HepG2 (cell line): ENCODE data around the gene GUCY2D. TPM values are rescaled to one million over a fixed set of nuclear protein-coding genes. Genes with fewer than 3 reads are reported as not detected.

Source experiments
- ATAC-seq: fragments of 200-7000 bp; cut with Tn5 transposase; 3 replicates; pipeline ENCODE4 v1.9.1; 2020; ENCODE audit warnings: mild to moderate bottlenecking, moderate library complexity
- BruUV-seq: library from RNA; stranded (reverse); fragments of 400-500 nt; replicated peaks from 2 replicates; lab custom pipeline; 2021; lab: Mats Ljungman, UMichigan
- CTCF ChIA-PET: fragments of 300-600 bp; formaldehyde crosslinking; extraction: SDS; loops from one replicate; lab custom pipeline; 2021; ENCODE audit warnings: low total read pairs, inconsistent platforms, low intra/inter-chr PET ratio; lab: Yijun Ruan, JAX
- POLR2A ChIA-PET: fragments of 350-600 bp; sonication (Branson Sonifier 250); formaldehyde crosslinking; loops from one replicate; lab custom pipeline; 2020; ENCODE audit warnings: antibody characterized with exemption, inconsistent platforms; lab: Yijun Ruan, JAX
- DNase-seq: peaks from one replicate; pipeline ENCODE4 v3.0.0-alpha.2; 2015; ENCODE audit warnings: low spot score
- FAIRE-seq: peaks from 3 replicates; lab custom pipeline; 2011; peaks lifted over from hg19 to GRCh38; lab: Jason Lieb, UNC
- H2AFZ ChIP-seq: one replicate; pipeline ENCODE4 v1.6.1; 2011; ENCODE audit warnings: low read length, inconsistent platforms
- H3K27ac ChIP-seq: fragments of 300-600 bp; 3 replicates; pipeline ENCODE4 v1.8.0; 2011; ENCODE audit warnings: mixed run types, mild to moderate bottlenecking, mixed read lengths, low read length, inconsistent platforms; ENCODE audit not compliant: insufficient read depth; ENCODE audit errors: extremely low read length
- H3K27me3 ChIP-seq, 2 experiments: fragments of 200-600 bp in 1 of 2; 2 replicates in 1 of 2; 3 replicates in 1 of 2; pipeline versions ENCODE4 v1.6.0 to v1.8.0; 2011; ENCODE audit warnings: low read length in 2 of 2, mild to moderate bottlenecking in 2 of 2, moderate library complexity in 2 of 2, inconsistent platforms in 1 of 2; ENCODE audit not compliant: insufficient read depth in 2 of 2, control insufficient read depth in 1 of 2
- H3K36me3 ChIP-seq, 2 experiments: fragments of 200-600 bp in 1 of 2; replicated peaks in 1 of 2; 2 replicates in 1 of 2; 3 replicates in 1 of 2; pipeline versions ENCODE4 v1.5.1 to v1.8.0; 2011; ENCODE audit warnings: low read length in 2 of 2, inconsistent platforms in 1 of 2; ENCODE audit not compliant: insufficient read depth in 2 of 2, control insufficient read depth in 1 of 2
- H3K4me1 ChIP-seq: 2 replicates; pipeline ENCODE4 v1.5.1; 2012; ENCODE audit warnings: low read length, inconsistent platforms; ENCODE audit not compliant: insufficient read depth
- H3K4me2 ChIP-seq: 2 replicates; pipeline ENCODE4 v1.6.0; 2011; ENCODE audit warnings: low read depth, low read length, inconsistent platforms
- H3K4me3 ChIP-seq, 3 experiments: fragments of 200-600 bp in 1 of 3; sonication (generic), shearing (Covaris generic) in 1 of 3; replicated peaks in 1 of 3; 2 replicates each; pipeline ENCODE4 v1.5.1; 2011 to 2016; ENCODE audit warnings: low read length in 3 of 3, inconsistent platforms in 2 of 3, low read depth in 2 of 3, mild to moderate bottlenecking in 2 of 3, control low read depth in 1 of 3, mixed read lengths in 1 of 3; ENCODE audit not compliant: insufficient read depth in 1 of 3
- H3K79me2 ChIP-seq: one replicate; pipeline ENCODE4 v1.6.1; 2011; ENCODE audit warnings: low read length, inconsistent platforms; ENCODE audit not compliant: insufficient read depth
- H3K9ac ChIP-seq: 2 replicates; pipeline ENCODE4 v1.6.0; 2011; ENCODE audit warnings: mild to moderate bottlenecking, low read depth, low read length, inconsistent platforms; ENCODE audit not compliant: insufficient read depth
- H3K9me3 ChIP-seq: 2 replicates; pipeline ENCODE4 v1.5.1; 2012; ENCODE audit warnings: mild to moderate bottlenecking, low read length
- H4K20me1 ChIP-seq: 2 replicates; pipeline ENCODE4 v1.6.0; 2011; ENCODE audit warnings: inconsistent platforms, mild to moderate bottlenecking, low read length, moderate library complexity; ENCODE audit not compliant: insufficient read depth
- CAMTA2 ChIP-seq: sonication (generic); formaldehyde crosslinking; IDR thresholded peaks from 2 replicates; pipeline ENCODE4 v1.4.0; 2020; ENCODE audit warnings: mild to moderate bottlenecking, missing genetic modification reagents, borderline replicate concordance
- CTCF ChIP-seq: sonication (generic); formaldehyde crosslinking; IDR thresholded peaks from 2 replicates; pipeline ENCODE4 v1.5.0; 2020; ENCODE audit warnings: mild to moderate bottlenecking, missing genetic modification reagents, moderate library complexity
- MAZ ChIP-seq, 2 experiments: sonication (generic) in 1 of 2; formaldehyde crosslinking in 1 of 2; IDR thresholded peaks; 2 replicates each; pipeline versions ENCODE4 v1.5.0 to v1.6.1; 2012 to 2020; ENCODE audit warnings: low read depth in 2 of 2, mild to moderate bottlenecking in 2 of 2, borderline replicate concordance in 1 of 2, improper control_type of control experiment in 1 of 2, low read length in 1 of 2, missing genetic modification reagents in 1 of 2, moderate library complexity in 1 of 2
- NFYC ChIP-seq: IDR thresholded peaks from 2 replicates; pipeline ENCODE4 v1.6.1; 2016; ENCODE audit warnings: missing genetic modification reagents, missing compliant biosample characterization
- PRMT3 ChIP-seq: sonication (generic); formaldehyde crosslinking; IDR thresholded peaks from 2 replicates; pipeline ENCODE4 v1.8.1; 2022; ENCODE audit warnings: low read depth, mild to moderate bottlenecking, moderate library complexity, missing genetic modification reagents, borderline replicate concordance
- REPIN1 ChIP-seq: sonication (generic); formaldehyde crosslinking; IDR thresholded peaks from 2 replicates; pipeline ENCODE4 v1.8.0; 2022; ENCODE audit warnings: missing genetic modification reagents, low read depth, mild to moderate bottlenecking, borderline replicate concordance
- SAP130 ChIP-seq: IDR thresholded peaks from 2 replicates; pipeline ENCODE4 v1.6.1; 2016; ENCODE audit warnings: low read depth
- STAG1 ChIP-seq: sonication (generic); formaldehyde crosslinking; IDR thresholded peaks from 2 replicates; pipeline ENCODE4 v1.4.0; 2020; ENCODE audit warnings: missing genetic modification reagents
- ZFP82 ChIP-seq: sonication (generic); formaldehyde crosslinking; IDR thresholded peaks from 2 replicates; pipeline ENCODE4 v1.5.1; 2020; ENCODE audit warnings: mild to moderate bottlenecking, missing genetic modification reagents, borderline replicate concordance
- ZNF136 ChIP-seq: sonication (generic); formaldehyde crosslinking; IDR thresholded peaks from 2 replicates; pipeline ENCODE4 v1.8.1; 2022; ENCODE audit warnings: low read depth, mild to moderate bottlenecking, moderate library complexity, missing genetic modification reagents
- ZNF160 ChIP-seq: sonication (generic); formaldehyde crosslinking; IDR thresholded peaks from 2 replicates; pipeline ENCODE4 v1.8.0; 2022; ENCODE audit warnings: mild to moderate bottlenecking, inconsistent platforms, missing genetic modification reagents
- ZNF24 ChIP-seq: fragments of 450-650 bp; IDR thresholded peaks from 2 replicates; pipeline ENCODE4 v1.6.1; 2017; ENCODE audit warnings: antibody characterized with exemption, mild to moderate bottlenecking
- ZNF280D ChIP-seq: sonication (generic); formaldehyde crosslinking; IDR thresholded peaks from 2 replicates; pipeline ENCODE4 v1.5.1; 2020; ENCODE audit warnings: mild to moderate bottlenecking, missing genetic modification reagents
- ZNF30 ChIP-seq: sonication (generic); formaldehyde crosslinking; IDR thresholded peaks from 2 replicates; pipeline ENCODE4 v1.5.0; 2020; ENCODE audit warnings: mild to moderate bottlenecking, missing genetic modification reagents
- ZNF317 ChIP-seq: sonication (generic); formaldehyde crosslinking; IDR thresholded peaks from 2 replicates; pipeline ENCODE4 v1.5.0; 2020; ENCODE audit warnings: mild to moderate bottlenecking, missing genetic modification reagents
- ZNF543 ChIP-seq: sonication (generic); formaldehyde crosslinking; IDR thresholded peaks from 2 replicates; pipeline ENCODE4 v1.4.0; 2020; ENCODE audit warnings: mild to moderate bottlenecking, missing genetic modification reagents
- ZNF704 ChIP-seq: sonication (generic); formaldehyde crosslinking; IDR thresholded peaks from 2 replicates; pipeline ENCODE4 v1.8.1; 2023; ENCODE audit warnings: mild to moderate bottlenecking, inconsistent platforms, moderate library complexity, missing genetic modification reagents, borderline replicate concordance
- WGBS: methylation state at CpG from one replicate; pipeline ENCODE4 v1.1.6; 2017; ENCODE audit warnings: low lambda C conversion rate; 5-methylcytosine and 5-hydroxymethylcytosine counted together
- in situ Hi-C: cut with HindIII; loops from 2 replicates; pipeline ENCODE4 v1.10.0; 2017; ENCODE audit warnings: low pct_unique_long_range_greater_than_20kb; ENCODE audit not compliant: extremely low pct_ligation_motif_present
- intact Hi-C: fragments of 100-400 bp; cut with micrococcal nuclease; formaldehyde crosslinking; loops from one replicate; pipeline ENCODE4 v1.10.0; 2022; ENCODE audit not compliant: unreplicated experiment
- polyA plus RNA-seq, 8 experiments: library from polyadenylated mRNA; depleted of rRNA in 3 of 8; stranded (reverse) in 7 of 8; unstranded in 1 of 8; fragments of >200 nt; fragmentation: Illumina TruSeq in 4 of 8; extraction: Trizol in 4 of 8; gene quantifications; 2 replicates each; pipeline versions ENCODE4 v1.2.1 to v1.2.3, GENCODE V29; 2011 to 2016; ENCODE audit warnings: low read depth in 4 of 8, missing spikeins in 1 of 8, mixed read lengths in 1 of 8; ENCODE audit not compliant: insufficient read depth in 1 of 8
- total RNA-seq, 5 experiments: library from RNA; depleted of rRNA; stranded (reverse); fragments of >200 nt; fragmentation: Illumina TruSeq; extraction: Trizol; gene quantifications; 2 replicates each; pipeline ENCODE4 v1.2.3, GENCODE V29; 2016; ENCODE audit warnings: low read depth in 1 of 5

Gene GUCY2D
- total and polyA plus RNA-seq, 2 of the 13 experiments (the other 11 are each of a cell fraction or from before 2014, with no cell fraction given): not detected

GRCh38 chr17:8057691-8058114 is 55.3 kb downstream of the GUCY2D start:
- DNase-seq: peak; percentile 75
- in situ Hi-C loops: no loop called here
- POLR2A ChIA-PET: interaction anchor here (1.7 to 2.2 kb wide), 3 partner anchors 125 to 221 kb away, joined by 6 to 8 read pairs (median 6); partner anchors contain the start of genes CNTROB, RNF227 and TRAPPC1
- Histone ChIP-seq H3K9me3 (no peaks in the 10 kb centered on the region), H3K9ac (peak overlapping the region; percentile 78), H3K36me3 (no peaks in the 10 kb centered on the region), H3K4me3 (peak overlapping the region; percentile 38 to 64 (median 51); a peak in 5 of 6 replicates), H3K27ac (peak overlapping the region; percentile 92), H2AFZ (no peak overlapping the region), H3K79me2 (no peaks in the 10 kb centered on the region), H3K4me2 (peak overlapping the region; percentile 81), H3K4me1 (peaks cover 56% of the 10 kb centered on the region), H4K20me1 (peaks cover 35% of the 10 kb centered on the region), H3K27me3 (peaks cover 3 to 32% of the 10 kb centered on the region in 2 experiments; a peak in 4 of 5 replicates)
- 15% methylated on average over 12 of the region's 14 CpGs for whole genome bisulfite sequencing
- peak; percentile 46 for ATAC-seq
- CTCF ChIA-PET: interaction anchor here (1.1 to 2.9 kb wide), 5 partner anchors 41 to 195 kb away, joined by 4 to 15 read pairs (median 8); no protein-coding TSS in a partner anchor
- intact Hi-C loops: loop anchor here (2.0 kb wide), 2 partner anchors 41 to 145 kb away; no protein-coding TSS in a partner anchor
- peak; percentile 85 for FAIRE-seq
- no TSS peak for BruUV-seq
- TF ChIP-seq STAG1 (CRISPR knock-in tag) (peak; percentile 77), CAMTA2 (CRISPR knock-in tag) (no peak), MAZ (IDR thresholded peaks at IDR 0.05; ENCODE audit: borderline replicate concordance, low read depth, low read length) (no peak), MAZ (CRISPR knock-in tag; IDR thresholded peaks at IDR 0.05; ENCODE audit: low read depth) (0 out of 2 replicates have a peak, but pooled peaks have one; percentile 13), ZNF24 (peak; percentile 84), CTCF (peak; percentile 82), ZFP82 (CRISPR knock-in tag) (0 out of 2 replicates have a peak, but pooled peaks have one; percentile 55), REPIN1 (CRISPR knock-in tag) (0 out of 2 replicates have a peak, but pooled peaks have one; percentile 16), NFYC (no peak), ZNF704 (no peak), ZNF30 (CRISPR knock-in tag) (no peak), ZNF543 (CRISPR knock-in tag) (no peak), SAP130 (CRISPR knock-in tag) (peak; percentile 49), ZNF160 (0 out of 2 replicates have a peak, but pooled peaks have one; percentile 25), PRMT3 (CRISPR knock-in tag) (0 out of 2 replicates have a peak, but pooled peaks have one; percentile 47), ZNF280D (0 out of 2 replicates have a peak, but pooled peaks have one; percentile 5), ZNF317 (CRISPR knock-in tag) (0 out of 2 replicates have a peak, but pooled peaks have one; percentile 37), ZNF136 (CRISPR knock-in tag) (peak; percentile 64; the same call in 1 of the 2 replicates)
